ENCODE measurements around the gene INSL3. TPM values are rescaled to one million over a fixed set of nuclear protein-coding genes. Genes with fewer than 3 reads are reported as not detected.

Gene INSL3, protein sequence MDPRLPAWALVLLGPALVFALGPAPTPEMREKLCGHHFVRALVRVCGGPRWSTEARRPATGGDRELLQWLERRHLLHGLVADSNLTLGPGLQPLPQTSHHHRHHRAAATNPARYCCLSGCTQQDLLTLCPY
- not detected in 2 replicates for total RNA-seq

DNA sequence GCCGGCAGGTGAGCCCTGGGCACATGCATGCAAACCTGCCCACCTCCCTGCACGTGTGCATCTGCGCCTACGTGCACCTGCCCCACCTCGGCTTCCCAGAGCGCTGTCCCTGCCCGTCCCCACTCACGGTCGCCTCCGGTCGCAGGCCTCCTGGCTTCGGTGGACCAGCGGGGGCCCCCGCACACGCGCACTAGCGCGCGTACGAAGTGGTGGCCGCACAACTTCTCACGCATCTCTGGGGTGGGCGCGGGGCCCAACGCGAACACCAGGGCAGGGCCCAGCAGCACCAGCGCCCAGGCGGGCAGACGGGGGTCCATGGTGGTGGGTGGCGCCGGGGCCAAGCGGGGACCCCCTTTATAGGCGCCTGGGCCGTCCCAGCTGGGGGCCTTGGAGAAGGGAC lies at the start of gene INSL3:
Gene INSL3 (minus strand): TSS at position 330 of the 400 bp plus-strand sequence. CDS start 13 bp downstream, at position 317.

DNA sequence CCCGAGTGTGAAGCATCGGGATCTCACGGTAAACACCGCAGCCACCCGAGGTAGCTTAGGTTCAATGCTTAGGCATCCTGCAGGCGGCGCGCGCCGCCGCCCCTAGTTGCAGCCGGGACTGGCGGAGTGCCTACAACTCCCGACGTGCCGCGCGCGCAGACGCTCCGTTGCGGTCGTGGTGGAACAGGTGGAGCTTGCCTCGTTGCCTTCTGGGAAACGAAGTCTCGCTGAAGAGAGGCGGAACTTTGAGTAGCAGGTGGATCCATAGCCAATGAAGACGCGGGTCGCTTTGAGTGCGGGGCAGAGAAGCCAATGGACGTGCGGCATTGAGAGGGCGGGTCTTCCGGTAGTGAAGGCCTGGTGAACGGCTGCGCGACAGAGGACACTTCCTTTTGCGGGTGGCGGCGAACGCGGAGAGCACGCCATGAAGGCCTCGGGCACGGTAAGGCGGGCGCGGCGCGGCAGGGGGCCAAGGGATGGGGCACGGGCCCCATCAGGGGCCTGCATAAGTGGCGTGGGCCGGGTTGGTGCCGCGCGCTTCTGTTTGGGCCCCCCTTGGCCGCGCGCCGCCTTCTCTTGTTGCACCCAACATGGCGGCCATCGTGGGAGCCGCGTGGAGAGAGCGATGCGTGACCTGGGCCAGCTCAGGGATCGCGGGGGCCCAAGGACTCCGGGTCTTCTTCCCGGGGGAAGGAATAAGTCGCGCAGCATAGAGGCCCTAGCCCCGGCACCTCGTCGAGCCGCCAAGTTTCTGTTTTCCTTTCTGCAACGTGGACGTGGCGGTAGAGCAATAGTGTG lies 38.4 kb upstream of the INSL3 start, which contains the start of gene RPL18A:
Gene RPL18A (plus strand): TSS at position 378 of the 798 bp plus-strand sequence. CDS start 47 bp downstream, at position 425.

DNA sequence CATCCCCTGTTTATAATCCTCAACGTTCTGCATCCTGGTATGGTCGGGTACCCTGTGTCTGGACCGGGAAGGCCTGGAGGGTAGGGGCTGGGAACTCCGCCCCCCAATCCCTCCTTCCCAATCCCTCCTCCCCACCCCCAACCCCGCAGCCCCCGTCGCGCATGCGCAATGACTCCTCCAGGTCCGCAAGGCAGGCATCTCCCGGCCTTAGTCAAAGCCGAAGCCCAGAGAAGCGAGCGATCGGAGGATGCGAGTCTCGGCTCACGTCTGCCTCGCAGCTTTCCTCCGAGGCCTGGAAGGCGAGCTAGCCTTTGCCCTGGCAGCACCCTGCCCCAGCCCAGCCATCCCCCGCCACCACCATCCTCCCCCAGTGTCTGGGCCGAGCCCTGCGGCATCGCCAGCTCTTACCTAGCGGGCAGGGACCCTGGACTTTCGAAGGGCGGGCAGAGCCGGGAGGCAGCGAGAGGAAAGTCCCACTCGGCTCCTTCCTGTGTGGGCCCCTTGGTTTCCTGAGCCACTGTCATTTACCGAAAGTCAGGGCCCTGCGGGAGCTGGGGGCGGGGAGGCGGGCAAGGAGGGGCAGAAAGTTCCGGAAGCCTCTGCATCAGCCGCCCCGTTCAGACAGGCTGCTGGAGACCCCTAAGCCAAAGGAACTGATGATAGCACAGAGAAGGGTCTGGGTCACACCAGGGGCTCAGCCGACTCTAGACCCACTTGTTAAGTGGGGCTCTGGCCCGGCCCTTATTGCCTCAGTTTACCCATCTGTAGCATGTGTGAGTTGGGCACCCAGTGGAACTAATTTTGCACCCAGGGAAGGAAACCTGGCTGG lies 26.4 kb upstream of the INSL3 start, which contains the start of gene JAK3:
Gene JAK3 (minus strand): TSS at position 445 of the 829 bp plus-strand sequence. CDS start 3,565 bp downstream, outside the sequence.

DNA sequence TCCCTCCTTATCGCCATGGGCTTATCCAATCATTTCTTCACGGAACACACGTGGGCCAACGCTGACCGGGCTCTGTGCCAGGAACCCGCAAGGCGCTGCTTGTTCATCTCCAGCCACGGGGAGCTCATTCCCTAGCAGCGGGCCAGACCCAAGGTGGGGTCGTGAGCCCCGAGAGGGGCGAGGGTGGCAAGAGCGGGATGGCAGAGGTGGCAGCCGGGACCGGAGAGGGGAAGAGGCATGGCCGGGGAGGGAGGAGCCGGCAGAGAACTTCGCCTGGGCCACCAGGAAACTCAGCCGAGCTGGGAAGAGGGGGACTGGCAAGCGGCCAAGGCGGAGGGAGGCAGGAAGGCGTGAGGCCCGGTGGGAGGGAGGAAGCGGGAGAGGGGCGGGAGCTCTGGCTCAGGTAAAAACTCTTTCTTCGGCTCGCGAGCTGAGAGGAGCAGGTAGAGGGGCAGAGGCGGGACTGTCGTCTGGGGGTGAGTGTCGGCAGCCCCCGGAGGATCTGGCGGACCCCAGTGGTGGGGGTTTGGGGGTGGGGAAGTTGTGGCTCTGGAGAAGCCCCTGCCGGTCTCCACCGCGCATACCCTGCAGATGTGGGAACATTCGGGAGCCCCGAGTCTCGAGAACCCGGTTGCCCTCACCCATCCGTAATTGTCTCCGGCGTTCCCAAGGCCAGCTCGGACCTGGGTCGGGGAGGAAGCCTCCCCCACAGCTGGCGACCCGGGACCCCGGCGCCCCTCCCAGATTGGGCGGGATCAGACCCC lies 26.4 kb downstream of the INSL3 start, which contains the start of gene B3GNT3:
Gene B3GNT3 (plus strand): TSS at position 408 of the 764 bp plus-strand sequence. CDS start 12,670 bp downstream, outside the sequence.

Other genes with a start within 250 kb of the INSL3 start
- gene UNC13A, start 133.2 kb downstream of the INSL3 start, total RNA-seq, result under 0.01 and 0.32 TPM in 2 replicates
- gene MAP1S, start 102.0 kb downstream of the INSL3 start, total RNA-seq, result 13.6 and 15.2 TPM in 2 replicates
- 0.16 and 0.43 TPM in 2 replicates for gene FCHO1, start 70.0 kb downstream of the INSL3 start, total RNA-seq
- not detected in 2 replicates for gene B3GNT3, start 26.4 kb downstream of the INSL3 start, total RNA-seq
- gene JAK3, start 26.5 kb upstream of the INSL3 start, total RNA-seq, result 0.09 and 0.95 TPM in 2 replicates
- 890 and 1,237 TPM in 2 replicates for gene RPL18A, start 38.4 kb upstream of the INSL3 start, total RNA-seq
- not detected in 2 replicates for gene SLC5A5, start 50.4 kb upstream of the INSL3 start, total RNA-seq
- 40.4 and 41.1 TPM in 2 replicates for gene CCDC124, start 111.5 kb upstream of the INSL3 start, total RNA-seq
- 0.34 TPM in 1 of 2 replicates, not detected in the other for gene KCNN1, start 145.6 kb upstream of the INSL3 start, total RNA-seq
- 4.6 and 6.1 TPM in 2 replicates for gene ARRDC2, start 186.7 kb upstream of the INSL3 start, total RNA-seq

Measured in bronchial smooth muscle cell (primary cell).